GM12891 (cell line): ENCODE measurements around the gene NUDC.

ENCODE experiments used
- DNase-seq: peaks from one replicate; pipeline ENCODE4 v3.0.0; 2011; ENCODE audit warnings: low spot score; ENCODE audit not compliant: insufficient read length
- FAIRE-seq: peaks from 2 replicates; lab custom pipeline; 2011; peaks lifted over from hg19 to GRCh38; lab: Jason Lieb, UNC
- PAX5 ChIP-seq: IDR thresholded peaks from 2 replicates; pipeline ENCODE4 v1.6.1; 2011; ENCODE audit warnings: low read length, moderate library complexity, mild to moderate bottlenecking; ENCODE audit not compliant: insufficient read depth, severe bottlenecking
- POLR2A ChIP-seq: IDR thresholded peaks from 2 replicates; pipeline ENCODE4 v1.6.1; 2011; ENCODE audit warnings: low read depth, low read length, control low read depth
- POLR2AphosphoS5 ChIP-seq: IDR thresholded peaks from 2 replicates; pipeline ENCODE4 v1.6.1; 2011; ENCODE audit warnings: low read depth, low read length, control low read depth
- POU2F2 ChIP-seq: IDR thresholded peaks from 2 replicates; pipeline ENCODE4 v1.6.1; 2011; ENCODE audit warnings: low read depth, mild to moderate bottlenecking, control low read depth, low read length, moderate library complexity
- SPI1 ChIP-seq: IDR thresholded peaks from 2 replicates; pipeline ENCODE4 v1.6.1; 2011; ENCODE audit warnings: low read depth, low read length, control low read depth
- TAF1 ChIP-seq: IDR thresholded peaks from 2 replicates; pipeline ENCODE4 v1.6.1; 2011; ENCODE audit warnings: low read depth, low read length, control low read depth

The NUDC gene

DNA sequence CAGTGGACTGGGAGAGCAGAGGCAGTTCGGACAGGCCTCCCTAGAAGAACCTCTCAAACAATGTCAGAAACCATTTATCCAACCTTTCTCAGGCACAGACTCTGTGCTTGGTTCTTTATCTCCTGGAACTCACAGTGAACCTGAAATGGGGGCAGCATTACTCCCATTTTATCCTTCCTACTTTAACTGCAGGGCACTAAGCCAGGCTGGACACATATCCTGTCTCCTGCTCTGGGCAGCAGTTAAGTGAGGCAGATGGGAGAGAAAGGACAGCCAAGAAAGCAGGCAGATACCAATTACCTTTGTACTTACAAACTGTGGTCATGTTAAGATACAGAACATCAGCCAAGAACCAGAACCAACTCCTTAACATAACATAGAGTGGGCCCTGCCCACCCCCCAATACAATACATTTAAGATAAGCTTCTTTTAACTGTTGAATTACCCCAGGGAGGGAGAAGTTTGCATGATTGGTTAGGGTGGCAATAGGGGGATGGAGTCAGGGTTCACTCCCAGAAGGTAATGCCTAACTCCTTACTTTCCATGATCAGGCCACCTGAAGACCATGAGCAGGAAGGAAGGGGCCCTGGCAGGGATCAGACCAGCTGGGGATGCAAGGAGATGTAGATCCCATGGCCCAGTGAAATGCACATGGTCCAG is 27.9 kb downstream of the NUDC start:
- TF ChIP-seq POLR2AphosphoS5 (0 out of 2 replicates have a peak, but pooled peaks have one; percentile 22), TAF1 (no peak)
- no peak for FAIRE-seq
- DNase-seq = no peak

DNA sequence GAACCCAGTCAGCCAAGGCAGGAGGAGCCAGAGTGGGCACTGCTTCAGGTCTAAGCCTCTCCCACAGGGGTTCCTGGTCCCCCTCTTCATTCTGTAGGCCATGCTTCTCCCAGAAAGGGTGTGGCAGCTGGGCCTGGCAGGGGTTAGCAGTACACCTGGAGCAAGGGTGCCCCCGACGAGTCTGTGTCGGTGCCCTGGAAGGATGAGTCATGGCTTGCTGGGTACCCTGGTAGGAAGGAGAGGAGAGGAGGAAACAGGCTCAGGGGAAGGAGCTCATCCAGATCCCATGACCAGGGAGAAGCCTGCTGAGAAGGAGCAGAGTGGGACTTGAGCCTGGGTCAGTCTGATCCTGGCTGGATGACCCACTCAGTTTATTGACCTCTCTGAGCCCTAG is 28.4 kb downstream of the NUDC start:
- FAIRE-seq (no peak), DNase-seq (no peak)
- no peak for TF ChIP-seq POLR2A
- no peak for TF ChIP-seq TAF1
- TF ChIP-seq POU2F2 = no peak
- TF ChIP-seq PAX5 = no peak
- no peak for TF ChIP-seq SPI1
- no peak for TF ChIP-seq POLR2AphosphoS5

DNA sequence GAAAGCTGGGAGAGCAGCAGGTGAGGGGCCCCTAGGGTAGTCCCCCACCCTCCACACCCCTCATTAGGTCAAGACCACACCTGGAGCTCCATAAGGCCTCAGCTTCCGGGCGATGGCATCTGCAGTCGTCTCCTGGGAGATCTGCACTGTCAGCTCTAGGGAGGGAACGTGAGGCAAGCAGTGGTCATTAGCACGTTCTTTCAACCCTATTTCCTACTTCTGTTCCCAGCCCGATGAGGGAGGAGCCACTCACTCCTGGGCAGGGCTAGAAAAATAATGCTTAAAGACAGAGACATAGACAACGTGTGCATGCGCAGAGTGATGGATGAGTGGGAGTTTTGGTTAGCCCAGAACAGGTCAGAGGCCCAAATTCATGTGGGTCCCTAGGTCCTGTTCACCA is 29.1 kb downstream of the NUDC start:
- TF ChIP-seq POLR2A = no peak
- no peak for TF ChIP-seq POLR2AphosphoS5
- no peak for TF ChIP-seq POU2F2
- no peak for TF ChIP-seq PAX5
- no peak for TF ChIP-seq TAF1
- no peak for TF ChIP-seq SPI1
- FAIRE-seq = no peak

DNA sequence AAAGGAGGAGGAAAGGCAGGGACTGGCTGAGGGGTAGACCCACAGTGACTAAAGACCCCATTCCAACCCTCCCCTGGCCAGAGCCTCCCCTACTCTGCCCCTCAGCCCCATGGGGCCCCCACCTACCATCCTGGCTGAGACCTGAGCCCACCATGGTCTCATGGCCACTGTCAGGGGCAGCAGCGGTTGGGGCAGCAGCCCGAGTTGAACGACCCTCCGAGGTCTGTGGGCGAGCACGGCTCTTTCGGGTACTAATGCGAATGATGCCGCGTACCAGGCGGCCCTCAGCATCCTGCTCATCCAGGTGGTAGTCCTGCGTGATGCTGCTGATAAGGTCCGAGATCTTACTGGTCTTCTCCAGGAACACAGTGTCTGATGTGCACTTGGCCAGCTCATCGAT is 29.7 kb downstream of the NUDC start:
- DNase-seq (no peak), FAIRE-seq (no peak)
- no peak for TF ChIP-seq POLR2AphosphoS5

More for the DNA sequence above, 29.1 kb downstream of the NUDC start:
- no peak for DNase-seq

DNA sequence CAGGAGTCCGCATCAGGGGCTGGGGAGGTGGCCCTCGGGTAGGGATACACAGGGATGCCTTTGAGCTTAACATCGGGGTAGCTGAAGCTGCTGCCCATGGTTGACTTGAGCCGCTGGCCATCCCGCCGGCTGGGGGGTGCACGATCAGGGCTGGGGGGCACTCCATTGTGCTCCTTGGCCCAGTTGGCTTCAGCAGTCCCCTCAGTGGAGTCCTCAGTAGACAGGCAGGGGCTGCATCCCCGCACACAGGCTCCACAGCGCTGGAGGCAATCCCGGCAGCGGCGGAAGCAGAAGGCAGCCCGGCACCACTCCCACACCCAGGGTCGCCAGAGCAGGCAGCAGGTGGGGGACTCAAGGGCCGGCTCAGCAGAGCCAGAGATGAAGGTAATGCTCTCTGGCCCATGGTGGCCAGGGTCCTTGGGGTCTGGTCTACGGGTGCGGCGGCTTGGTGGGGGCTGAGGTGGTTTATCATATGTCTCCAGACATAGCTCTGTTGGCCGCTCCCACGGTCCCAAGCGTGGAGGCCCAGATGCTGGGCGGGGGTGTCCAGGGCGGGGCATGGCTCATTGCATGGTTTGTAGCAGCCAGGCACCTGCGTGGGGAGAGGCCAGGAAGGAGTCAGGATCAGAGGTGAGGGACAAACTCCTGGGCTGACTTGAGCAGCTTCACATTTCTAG is 30.4 kb downstream of the NUDC start:
- FAIRE-seq = no peak
- no peak for DNase-seq

DNA sequence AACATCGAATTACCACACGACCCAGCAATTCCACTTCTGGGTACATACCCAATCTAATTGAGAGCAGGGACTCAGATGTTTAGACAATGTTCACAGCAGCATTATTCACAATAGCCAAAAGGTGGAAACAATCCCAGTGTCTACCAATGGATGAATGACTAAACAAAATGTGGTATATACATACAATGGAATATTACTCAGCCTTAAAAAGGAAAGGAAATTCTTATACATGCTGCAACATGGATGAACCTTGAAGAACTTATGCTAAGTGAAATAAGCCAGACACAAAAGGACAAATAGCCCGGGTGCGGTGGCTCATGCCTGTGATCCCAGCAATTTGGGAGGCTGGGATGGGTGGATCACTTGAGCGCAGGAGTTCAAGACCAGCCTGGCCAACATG is 31.8 kb downstream of the NUDC start:
- DNase-seq (no peak), FAIRE-seq (no peak)
- TF ChIP-seq TAF1 (no peak), POLR2AphosphoS5 (no peak), PAX5 (no peak), POU2F2 (no peak), POLR2A (no peak), SPI1 (no peak)

More for the DNA sequence above, 30.4 kb downstream of the NUDC start:
- TF ChIP-seq TAF1 = no peak
- no peak for TF ChIP-seq SPI1
- TF ChIP-seq POLR2A = no peak
- no peak for TF ChIP-seq PAX5
- TF ChIP-seq POU2F2 = no peak
- TF ChIP-seq POLR2AphosphoS5 = no peak

DNA sequence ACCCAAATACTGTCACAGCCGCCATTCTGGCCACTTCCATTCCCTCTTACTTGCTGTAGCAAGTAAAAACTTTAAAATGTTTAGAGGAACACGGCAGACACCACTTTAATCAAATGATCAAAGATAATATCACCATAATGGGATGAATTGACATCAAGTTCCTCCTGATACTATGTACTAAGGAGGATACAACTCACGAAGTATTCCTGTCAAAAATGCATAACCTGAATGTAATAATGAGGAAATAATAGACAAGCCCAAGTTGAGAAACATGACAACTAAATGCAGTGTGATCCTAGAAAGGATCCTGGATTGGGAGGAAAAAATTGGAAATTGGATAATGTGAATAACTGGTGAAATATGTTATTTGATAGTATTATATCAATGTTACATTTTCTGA is 34.8 kb downstream of the NUDC start:
- no peak for FAIRE-seq
- TF ChIP-seq SPI1 (no peak), POU2F2 (no peak), POLR2AphosphoS5 (no peak), TAF1 (no peak), POLR2A (no peak)

DNA sequence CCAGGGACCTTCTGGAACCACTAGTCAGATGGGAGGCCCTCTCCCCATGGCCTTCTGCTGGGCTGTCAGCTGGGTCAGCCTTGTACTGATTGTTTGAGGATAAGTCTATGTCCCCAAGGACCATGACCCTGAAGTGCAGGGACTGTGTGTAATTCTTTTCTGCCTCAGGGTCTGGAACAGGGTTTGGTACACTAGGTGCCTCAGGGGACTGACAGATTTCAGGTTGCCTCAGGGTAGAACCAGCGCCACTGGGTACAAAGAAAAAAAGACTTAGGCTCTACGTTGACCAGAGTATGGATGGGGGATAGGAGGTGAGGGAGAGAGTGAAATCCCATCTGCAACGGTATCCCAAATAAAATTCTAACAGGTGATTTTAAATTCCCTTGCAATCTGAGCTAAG is 35.8 kb downstream of the NUDC start:
- DNase-seq = no peak
- FAIRE-seq = no peak
- TF ChIP-seq SPI1 = no peak
- no peak for TF ChIP-seq POU2F2
- TF ChIP-seq PAX5 = no peak
- TF ChIP-seq POLR2A = no peak
- no peak for TF ChIP-seq POLR2AphosphoS5
- no peak for TF ChIP-seq TAF1

More for the DNA sequence above, 34.8 kb downstream of the NUDC start:
- no peak for DNase-seq

DNA sequence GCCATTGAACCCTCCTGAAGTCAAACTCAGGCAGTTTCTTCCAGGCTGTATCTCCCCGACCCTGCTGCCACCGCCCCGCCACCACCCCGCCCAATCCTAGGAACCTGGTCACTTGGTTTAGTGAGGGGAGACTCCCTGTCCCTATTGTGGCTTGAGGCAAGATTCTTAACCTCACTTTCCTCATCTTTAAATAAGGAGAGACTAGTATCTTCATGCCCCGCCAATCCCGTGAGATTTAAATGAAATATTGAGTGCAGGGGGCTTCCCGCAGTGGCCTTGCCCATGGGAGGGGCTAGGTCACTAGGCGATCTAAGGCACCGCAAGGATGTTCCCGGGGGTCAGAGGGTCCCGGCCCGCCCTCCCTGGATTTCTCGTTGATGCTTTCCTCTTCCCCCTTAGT is 37.7 kb downstream of the NUDC start:
- TF ChIP-seq POLR2AphosphoS5 = no peak
- no peak for TF ChIP-seq SPI1
- TF ChIP-seq PAX5 = no peak
- no peak for TF ChIP-seq TAF1
- TF ChIP-seq POU2F2 = no peak
- TF ChIP-seq POLR2A = no peak
- DNase-seq (no peak), FAIRE-seq (no peak)

DNA sequence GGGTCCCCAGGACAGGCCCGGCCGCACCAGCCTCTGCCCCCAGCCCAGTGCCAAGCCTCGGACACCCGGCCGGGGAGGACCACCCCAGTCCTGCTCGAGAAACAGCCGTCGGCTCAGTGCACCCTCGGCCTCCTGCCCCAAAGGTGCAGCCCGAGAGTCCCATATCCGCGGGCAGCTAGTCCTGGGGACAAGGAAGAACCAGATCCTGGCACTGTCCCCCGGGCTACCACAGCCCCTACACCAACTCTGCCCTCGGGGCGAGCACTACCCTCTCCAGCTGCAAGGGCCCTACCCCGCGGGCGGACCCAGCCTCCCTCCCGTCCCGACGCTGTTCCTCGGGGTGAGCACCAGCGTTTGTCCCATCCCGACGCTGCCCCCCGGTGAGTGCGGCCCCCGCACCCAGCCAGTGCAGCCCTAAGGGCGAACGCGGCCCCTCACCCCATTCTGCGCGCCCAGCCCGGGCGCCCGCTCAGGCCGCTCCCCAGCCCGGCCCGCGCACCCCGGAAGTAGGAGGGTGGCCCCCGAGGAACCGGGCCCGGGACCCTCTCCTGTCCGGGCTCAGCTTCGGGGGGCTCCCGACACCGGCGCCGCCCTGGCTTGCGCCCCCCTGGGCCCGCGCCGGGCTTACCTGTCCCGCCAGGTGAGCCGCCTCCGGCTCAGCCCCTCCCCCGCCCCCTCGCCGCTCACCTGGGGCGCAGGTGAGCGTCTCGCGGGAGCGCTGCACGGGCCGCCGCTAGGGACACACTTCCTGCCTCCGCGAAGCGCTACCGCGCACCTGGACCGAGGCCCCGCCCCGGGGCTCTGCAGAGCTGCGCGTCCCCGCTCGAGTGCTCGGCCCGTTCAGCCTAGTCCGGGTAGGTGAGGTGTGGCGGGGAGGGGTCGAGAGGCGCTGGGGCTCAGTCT is 38.4 kb downstream of the NUDC start, which contains the start of gene KDF1:
Gene KDF1 (minus strand): TSS at position 747 of the 903 bp plus-strand sequence. CDS start 8,088 bp downstream, outside the sequence.
- FAIRE-seq = no peak
- no peak for TF ChIP-seq POLR2A
- DNase-seq = no peak
